MM.1S (cell line): Measurements from ENCODE around the gene LRIG2.

Experiments used
- EZH2 ChIP-seq: fragments of 300-600 bp; sonication (generic); optimal IDR thresholded peaks from 2 replicates; pipeline ENCODE3; 2017; ENCODE audit warnings: low read depth, mild to moderate bottlenecking, antibody characterized with exemption, low read length, mixed read lengths
- TF ChIP-seq, protein P1 (sequence below): fragments of 300-600 bp; sonication (generic); IDR thresholded peaks from 2 replicates; pipeline ENCODE4 v1.5.1; 2016; ENCODE audit warnings: antibody characterized with exemption, low read length, mixed read lengths

DNA sequence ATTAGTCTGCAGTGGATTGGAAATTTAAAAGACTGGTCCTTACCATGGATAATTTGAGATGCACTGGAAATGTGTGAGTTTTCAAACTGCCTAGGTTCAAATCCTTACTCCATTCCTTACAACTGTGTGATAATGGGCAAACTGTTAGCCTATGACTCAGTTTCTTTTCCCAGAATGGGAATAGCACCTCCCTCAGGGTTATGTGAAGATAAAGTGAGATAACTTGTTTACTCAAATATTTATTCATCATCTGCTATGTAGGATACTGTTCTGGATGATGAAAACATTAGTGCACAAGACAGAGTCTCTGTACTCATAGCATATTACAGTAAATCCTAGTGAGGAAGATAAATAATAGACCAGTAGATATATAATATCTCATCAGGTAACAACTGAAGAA, 28.6 kb downstream of the LRIG2 start:
- TF ChIP-seq, protein P1, sequence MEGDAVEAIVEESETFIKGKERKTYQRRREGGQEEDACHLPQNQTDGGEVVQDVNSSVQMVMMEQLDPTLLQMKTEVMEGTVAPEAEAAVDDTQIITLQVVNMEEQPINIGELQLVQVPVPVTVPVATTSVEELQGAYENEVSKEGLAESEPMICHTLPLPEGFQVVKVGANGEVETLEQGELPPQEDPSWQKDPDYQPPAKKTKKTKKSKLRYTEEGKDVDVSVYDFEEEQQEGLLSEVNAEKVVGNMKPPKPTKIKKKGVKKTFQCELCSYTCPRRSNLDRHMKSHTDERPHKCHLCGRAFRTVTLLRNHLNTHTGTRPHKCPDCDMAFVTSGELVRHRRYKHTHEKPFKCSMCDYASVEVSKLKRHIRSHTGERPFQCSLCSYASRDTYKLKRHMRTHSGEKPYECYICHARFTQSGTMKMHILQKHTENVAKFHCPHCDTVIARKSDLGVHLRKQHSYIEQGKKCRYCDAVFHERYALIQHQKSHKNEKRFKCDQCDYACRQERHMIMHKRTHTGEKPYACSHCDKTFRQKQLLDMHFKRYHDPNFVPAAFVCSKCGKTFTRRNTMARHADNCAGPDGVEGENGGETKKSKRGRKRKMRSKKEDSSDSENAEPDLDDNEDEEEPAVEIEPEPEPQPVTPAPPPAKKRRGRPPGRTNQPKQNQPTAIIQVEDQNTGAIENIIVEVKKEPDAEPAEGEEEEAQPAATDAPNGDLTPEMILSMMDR: no peak
- TF ChIP-seq EZH2: no peak
